ENCODE measurements around the gene NHS.

Gene NHS

GRCh38 chrX:17481086-17481485, 106.1 kb downstream of the NHS start:
- no peak for TF ChIP-seq CTCF (IDR thresholded peaks at IDR 0.05; ENCODE audit: borderline replicate concordance, control extremely low read depth, extremely low read depth, insufficient read depth, missing control alignments)
- no peak for DNase-seq (ENCODE audit: low spot score)
- in situ Hi-C loops (cut with MboI; ENCODE audit: low sequenced_read_pairs, unreplicated experiment), result no loop called here

- DNase-seq (ENCODE audit: low spot score), result no peak
- no peak for TF ChIP-seq CTCF (IDR thresholded peaks at IDR 0.05; ENCODE audit: borderline replicate concordance, control extremely low read depth, extremely low read depth, insufficient read depth, missing control alignments)
- in situ Hi-C loops (cut with MboI; ENCODE audit: low sequenced_read_pairs, unreplicated experiment), result no loop called here
Measured at GRCh38 chrX:17484592-17484991, 109.6 kb downstream of the NHS start.

GRCh38 chrX:17485391-17485790, 110.4 kb downstream of the NHS start:
- no peak for DNase-seq (ENCODE audit: low spot score)
- TF ChIP-seq CTCF (IDR thresholded peaks at IDR 0.05; ENCODE audit: borderline replicate concordance, control extremely low read depth, extremely low read depth, insufficient read depth, missing control alignments), result no peak
- in situ Hi-C loops (cut with MboI; ENCODE audit: low sequenced_read_pairs, unreplicated experiment), result no loop called here

- no peak for TF ChIP-seq CTCF (IDR thresholded peaks at IDR 0.05; ENCODE audit: borderline replicate concordance, control extremely low read depth, extremely low read depth, insufficient read depth, missing control alignments)
- in situ Hi-C loops (cut with MboI; ENCODE audit: low sequenced_read_pairs, unreplicated experiment), result no loop called here
- no peak for DNase-seq (ENCODE audit: low spot score)
Measured at GRCh38 chrX:17488036-17488435, 113.0 kb downstream of the NHS start.

GRCh38 chrX:17494216-17494615, 119.2 kb downstream of the NHS start:
- DNase-seq (ENCODE audit: low spot score), result no peak
- TF ChIP-seq CTCF (IDR thresholded peaks at IDR 0.05; ENCODE audit: borderline replicate concordance, control extremely low read depth, extremely low read depth, insufficient read depth, missing control alignments), result no peak
- in situ Hi-C loops (cut with MboI; ENCODE audit: low sequenced_read_pairs, unreplicated experiment), result no loop called here

GRCh38 chrX:17495052-17495451, 120.1 kb downstream of the NHS start:
- no peak for TF ChIP-seq CTCF (IDR thresholded peaks at IDR 0.05; ENCODE audit: borderline replicate concordance, control extremely low read depth, extremely low read depth, insufficient read depth, missing control alignments)
- in situ Hi-C loops (cut with MboI; ENCODE audit: low sequenced_read_pairs, unreplicated experiment), result no loop called here
- DNase-seq (ENCODE audit: low spot score), result no peak

- no peak for DNase-seq (ENCODE audit: low spot score)
- in situ Hi-C loops (cut with MboI; ENCODE audit: low sequenced_read_pairs, unreplicated experiment), result no loop called here
- no peak for TF ChIP-seq CTCF (IDR thresholded peaks at IDR 0.05; ENCODE audit: borderline replicate concordance, control extremely low read depth, extremely low read depth, insufficient read depth, missing control alignments)
Measured at GRCh38 chrX:17496407-17496806, 121.4 kb downstream of the NHS start.

Measured in GM13976 (cell line).